ENCODE data around the gene PAN2. TPM values are rescaled to one million over a fixed set of nuclear protein-coding genes. Genes with fewer than 3 reads are reported as not detected.
A peak's percentile ranks its signal among the peaks of the same experiment; 100 is the strongest.

The PAN2 gene
- total RNA-seq, 1 experiment from 2014 or later: 35.4 TPM

DNA sequence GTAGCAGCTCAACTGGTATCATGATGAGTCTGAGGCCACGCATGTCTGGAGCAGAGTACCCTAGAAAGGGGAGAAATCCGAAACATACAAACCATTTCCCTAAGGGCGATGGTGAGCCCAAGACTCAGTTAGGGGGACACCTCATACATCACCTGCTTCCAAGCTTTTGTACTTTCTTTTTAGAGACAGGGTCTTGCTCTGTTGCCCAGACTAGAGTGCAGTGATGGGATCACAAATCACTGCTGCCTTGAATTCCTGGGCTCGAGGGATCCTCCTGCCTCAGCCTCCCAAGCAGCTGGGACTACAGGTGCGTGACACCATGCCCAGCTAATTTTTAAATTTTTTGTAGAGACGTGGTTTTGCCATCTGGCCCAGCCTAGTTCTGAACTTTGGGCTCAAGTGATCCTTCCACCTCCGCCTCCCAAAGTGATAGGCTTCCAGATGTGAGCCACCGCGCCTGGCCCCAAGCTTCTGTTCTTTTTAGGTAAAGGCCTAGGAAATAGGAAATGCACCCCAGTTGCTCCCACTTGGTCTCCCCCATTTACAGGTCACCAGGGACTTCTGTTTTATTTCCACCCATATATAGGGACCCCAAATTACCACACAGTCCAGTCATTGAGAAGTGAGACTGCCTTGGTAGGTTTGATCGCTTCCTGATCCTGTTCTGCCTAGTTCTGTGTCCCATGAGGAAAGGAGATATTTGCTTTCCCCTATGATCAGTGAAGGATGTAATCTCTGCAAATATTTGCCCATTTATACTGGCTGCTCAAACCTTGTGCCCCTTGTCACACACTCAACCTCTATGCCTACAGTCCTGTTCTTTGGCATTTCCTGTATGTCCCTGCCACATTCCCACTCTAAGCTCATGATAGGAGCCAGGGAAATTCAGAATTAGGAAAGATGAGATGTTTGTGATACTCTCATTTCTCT, 28.6 kb upstream of the PAN2 start, which contains the start of gene APOF:
Gene APOF, minus strand, starts transcription at position 728 of the 930 bp plus-strand sequence. Its CDS starts 112 bp downstream, at position 616.
- H3K9me3 ChIP-seq (ENCODE audit: control insufficient read depth, low read depth, low read length): no peaks in the 10 kb centered on the region
- H3K4ac ChIP-seq (ENCODE audit: low read depth, low read length): no peak within 1 kb of the TSS; the same call in 1 of the 2 replicates
- H2BK120ac ChIP-seq (ENCODE audit: low read depth, low read length, poor library complexity, severe bottlenecking): no peak within 1 kb of the TSS
- Mint-ChIP-seq H3K36me3 (ENCODE audit: insufficient read depth in 1 of 3, low read depth in 3 of 3) (no peaks in the 10 kb centered on the region), H3K27me3 (ENCODE audit: low read depth) (peaks cover 10% of the 10 kb centered on the region; the same call in 1 of the 2 replicates), H3K27ac (no peak within 1 kb of the TSS), H3K9me3 (no peaks in the 10 kb centered on the region), H3K4me3 (peak within 1 kb of the TSS; percentile 92; a peak in 3 of 5 replicates), H3K4me1 (peaks cover 10 to 12% of the 10 kb centered on the region in 2 experiments)
- TF ChIP-seq, protein P1, sequence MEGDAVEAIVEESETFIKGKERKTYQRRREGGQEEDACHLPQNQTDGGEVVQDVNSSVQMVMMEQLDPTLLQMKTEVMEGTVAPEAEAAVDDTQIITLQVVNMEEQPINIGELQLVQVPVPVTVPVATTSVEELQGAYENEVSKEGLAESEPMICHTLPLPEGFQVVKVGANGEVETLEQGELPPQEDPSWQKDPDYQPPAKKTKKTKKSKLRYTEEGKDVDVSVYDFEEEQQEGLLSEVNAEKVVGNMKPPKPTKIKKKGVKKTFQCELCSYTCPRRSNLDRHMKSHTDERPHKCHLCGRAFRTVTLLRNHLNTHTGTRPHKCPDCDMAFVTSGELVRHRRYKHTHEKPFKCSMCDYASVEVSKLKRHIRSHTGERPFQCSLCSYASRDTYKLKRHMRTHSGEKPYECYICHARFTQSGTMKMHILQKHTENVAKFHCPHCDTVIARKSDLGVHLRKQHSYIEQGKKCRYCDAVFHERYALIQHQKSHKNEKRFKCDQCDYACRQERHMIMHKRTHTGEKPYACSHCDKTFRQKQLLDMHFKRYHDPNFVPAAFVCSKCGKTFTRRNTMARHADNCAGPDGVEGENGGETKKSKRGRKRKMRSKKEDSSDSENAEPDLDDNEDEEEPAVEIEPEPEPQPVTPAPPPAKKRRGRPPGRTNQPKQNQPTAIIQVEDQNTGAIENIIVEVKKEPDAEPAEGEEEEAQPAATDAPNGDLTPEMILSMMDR (conservative IDR thresholded peaks at IDR 0.05): no peak
- H3K23ac ChIP-seq (ENCODE audit: insufficient read length, low read depth, low read length): no peak within 1 kb of the TSS
- no peak within 1 kb of the TSS for H4K5ac ChIP-seq (ENCODE audit: insufficient read length, low read depth, low read length)
- no peak within 1 kb of the TSS for H4K91ac ChIP-seq (ENCODE audit: insufficient read length, low read depth, low read length)
- no peak within 1 kb of the TSS for H3T11ph ChIP-seq (ENCODE audit: low read length)
- no peak within 1 kb of the TSS for H2BK5ac ChIP-seq (ENCODE audit: insufficient read length, low read length)
- no peaks in the 10 kb centered on the region for H3K23me2 ChIP-seq (ENCODE audit: insufficient read length, low read depth, low read length, poor library complexity, severe bottlenecking)
- H2BK15ac ChIP-seq (ENCODE audit: low read depth, low read length): no peak within 1 kb of the TSS
- H2BK12ac ChIP-seq (ENCODE audit: insufficient read length, low read depth, low read length): no peak within 1 kb of the TSS
- H2AK5ac ChIP-seq (ENCODE audit: insufficient read length, low read length): no peak within 1 kb of the TSS
- no CpG with 5 or more reads among the region's 10 CpGs for WGBS (ENCODE audit: extremely low coverage, insufficient read length, low lambda C conversion rate)
- H2BK20ac ChIP-seq (ENCODE audit: low read depth, low read length, poor library complexity, severe bottlenecking): no peak within 1 kb of the TSS
- no peak within 1 kb of the TSS for H3K18ac ChIP-seq (ENCODE audit: insufficient read length, low read depth, low read length)
- H4K20me1 ChIP-seq (ENCODE audit: control insufficient read depth, insufficient read depth, insufficient read length): no peaks in the 10 kb centered on the region
- no peak within 1 kb of the TSS for H3K14ac ChIP-seq (ENCODE audit: insufficient read depth, low read length)
- no peak within 1 kb of the TSS for H3K9ac ChIP-seq (ENCODE audit: extremely low read depth, insufficient read length, low read length)
- H3K4me1 ChIP-seq (ENCODE audit: insufficient read depth, low read length): no peaks in the 10 kb centered on the region
- no peak within 1 kb of the TSS for H3K4me2 ChIP-seq (ENCODE audit: insufficient read depth, insufficient read length, low read length)
- H2AFZ ChIP-seq (ENCODE audit: low read length): no peak within 1 kb of the TSS
- H3K79me1 ChIP-seq (ENCODE audit: insufficient read depth, low read depth, low read length, poor library complexity, severe bottlenecking): no peaks in the 10 kb centered on the region
- H3K56ac ChIP-seq (ENCODE audit: insufficient read length, low read depth, low read length): no peak within 1 kb of the TSS
- H3K79me2 ChIP-seq (ENCODE audit: insufficient read depth, low read length): no peaks in the 10 kb centered on the region
- DNase-seq: no peak
- H3K27me3 ChIP-seq (ENCODE audit: insufficient read depth, low read length): no peaks in the 10 kb centered on the region
- H4K8ac ChIP-seq (replicated peaks; ENCODE audit: insufficient read length, low read depth, low read length): no peak within 1 kb of the TSS
- H3K27ac ChIP-seq (ENCODE audit: insufficient read length, low read depth, low read length): no peak within 1 kb of the TSS

Measured in H9 (cell line).